NT2/D1 (cell line): ENCODE results near the gene ICAM4.
"Not testable (repeated sequence)": the region's sequence is repeated elsewhere in the genome, so short reads cannot be mapped to it uniquely, and the experiment has no call there.

ENCODE experiments used
- DNase-seq: peaks from one replicate; pipeline ENCODE4 v3.0.0-alpha.2; 2011; ENCODE audit warnings: low read depth, low spot score
- H3K27me3 ChIP-seq: 2 replicates; pipeline ENCODE4 v1.6.0; 2011; ENCODE audit warnings: mild to moderate bottlenecking; ENCODE audit not compliant: insufficient read length, insufficient read depth
- H3K36me3 ChIP-seq: 2 replicates; pipeline ENCODE4 v1.6.1; 2011; ENCODE audit warnings: mild to moderate bottlenecking, low read length, mixed read lengths; ENCODE audit not compliant: insufficient read depth, insufficient read length
- H3K4me1 ChIP-seq: 2 replicates; pipeline ENCODE4 v1.5.1; 2011; ENCODE audit not compliant: insufficient read depth, insufficient read length
- H3K4me3 ChIP-seq: 2 replicates; pipeline ENCODE4 v1.5.1; 2011; ENCODE audit warnings: low read depth; ENCODE audit not compliant: insufficient read length
- H3K9ac ChIP-seq: 2 replicates; pipeline ENCODE4 v1.6.0; 2011; ENCODE audit warnings: low read depth; ENCODE audit not compliant: insufficient read length
- H3K9me3 ChIP-seq: 2 replicates; pipeline ENCODE4 v1.5.1; 2011; ENCODE audit warnings: mild to moderate bottlenecking, low read length; ENCODE audit not compliant: insufficient read depth
- SUZ12 ChIP-seq: IDR thresholded peaks from 2 replicates; pipeline ENCODE4 v1.6.1; 2011; ENCODE audit not compliant: insufficient read length, insufficient read depth; ENCODE audit errors: extremely low read depth
- YY1 ChIP-seq: IDR thresholded peaks from 2 replicates; pipeline ENCODE4 v1.6.1; 2011; ENCODE audit not compliant: insufficient read length, insufficient read depth
- ZNF274 ChIP-seq: IDR thresholded peaks from 2 replicates; pipeline ENCODE4 v1.6.1; 2011; ENCODE audit warnings: mild to moderate bottlenecking, low read depth, low read length

ICAM4 gene

DNA sequence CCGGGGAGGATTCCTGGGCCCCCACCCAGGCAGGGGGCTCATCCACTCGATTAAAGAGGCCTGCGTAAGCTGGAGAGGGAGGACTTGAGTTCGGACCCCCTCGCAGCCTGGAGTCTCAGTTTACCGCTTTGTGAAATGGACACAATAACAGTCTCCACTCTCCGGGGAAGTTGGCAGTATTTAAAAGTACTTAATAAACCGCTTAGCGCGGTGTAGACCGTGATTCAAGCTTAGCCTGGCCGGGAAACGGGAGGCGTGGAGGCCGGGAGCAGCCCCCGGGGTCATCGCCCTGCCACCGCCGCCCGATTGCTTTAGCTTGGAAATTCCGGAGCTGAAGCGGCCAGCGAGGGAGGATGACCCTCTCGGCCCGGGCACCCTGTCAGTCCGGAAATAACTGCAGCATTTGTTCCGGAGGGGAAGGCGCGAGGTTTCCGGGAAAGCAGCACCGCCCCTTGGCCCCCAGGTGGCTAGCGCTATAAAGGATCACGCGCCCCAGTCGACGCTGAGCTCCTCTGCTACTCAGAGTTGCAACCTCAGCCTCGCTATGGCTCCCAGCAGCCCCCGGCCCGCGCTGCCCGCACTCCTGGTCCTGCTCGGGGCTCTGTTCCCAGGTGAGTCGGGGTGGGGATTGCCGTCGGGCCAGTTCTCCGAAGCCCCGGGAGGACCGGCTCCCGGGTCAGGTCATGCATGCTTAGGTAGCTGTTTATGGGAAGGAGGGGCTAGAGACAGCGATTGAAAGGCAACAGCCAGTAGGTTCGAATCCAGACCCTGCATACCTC is 15.9 kb upstream of the ICAM4 start, which contains the start of gene ICAM1:
Gene ICAM1, plus strand, starts transcription at position 505 of the 779 bp plus-strand sequence. Its CDS starts 40 bp downstream, at position 545.
- DNase-seq: no peak
- peaks cover 13% of the 10 kb centered on the region for H3K27me3 ChIP-seq
- peaks cover 6% of the 10 kb centered on the region for H3K36me3 ChIP-seq
- no peaks in the 10 kb centered on the region for H3K9me3 ChIP-seq
- peak within 1 kb of the TSS; percentile 62 for H3K9ac ChIP-seq
- peaks cover 11% of the 10 kb centered on the region for H3K4me1 ChIP-seq
- H3K4me3 ChIP-seq: peak within 1 kb of the TSS; percentile 41
- TF ChIP-seq SUZ12: no peak

DNA sequence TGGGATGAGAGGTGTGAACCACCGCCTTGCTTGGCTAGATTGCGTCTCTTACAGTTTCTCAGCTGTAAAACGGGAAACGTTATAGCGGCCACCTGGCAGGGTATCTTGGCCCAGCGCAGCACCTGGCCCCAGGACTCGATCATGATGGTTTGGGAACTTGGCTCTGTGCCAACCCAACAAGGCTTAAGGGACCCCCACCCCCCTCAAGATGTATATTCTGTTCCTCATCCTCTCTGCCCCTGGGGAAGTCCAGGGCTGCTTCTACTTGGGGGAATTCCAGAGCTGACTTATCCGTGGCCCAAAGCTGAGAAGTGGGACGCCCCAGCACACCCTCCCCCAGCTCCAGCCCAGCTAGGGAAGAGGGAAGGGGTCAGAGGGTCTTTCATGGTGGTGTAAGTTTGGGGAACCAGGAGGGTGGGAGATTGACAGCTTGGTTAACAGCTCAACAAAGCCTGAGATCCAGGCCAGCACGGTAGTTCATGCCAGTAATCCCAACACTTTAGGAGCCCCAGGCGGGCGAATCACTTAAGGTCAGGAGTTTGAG is 15.1 kb upstream of the ICAM4 start:
- H3K9ac ChIP-seq: peak overlapping the region; percentile 62
- no peak for DNase-seq
- H3K4me3 ChIP-seq: peak overlapping the region; percentile 41

GRCh38 chr19:10274589-10274988 is 12.2 kb upstream of the ICAM4 start:
- TF ChIP-seq ZNF274: no peak
- TF ChIP-seq SUZ12: no peak
- no peak for TF ChIP-seq YY1
- peaks cover 8% of the 10 kb centered on the region for H3K4me1 ChIP-seq
- no peak overlapping the region for H3K9ac ChIP-seq
- peaks cover 11% of the 10 kb centered on the region for H3K27me3 ChIP-seq
- no peak overlapping the region for H3K4me3 ChIP-seq
- no peak for DNase-seq
- H3K9me3 ChIP-seq: no peaks in the 10 kb centered on the region
- peaks cover 6% of the 10 kb centered on the region for H3K36me3 ChIP-seq

More for the DNA sequence above, 15.1 kb upstream of the ICAM4 start:
- Histone ChIP-seq H3K4me1 (peaks cover 11% of the 10 kb centered on the region), H3K9me3 (no peaks in the 10 kb centered on the region), H3K36me3 (peaks cover 6% of the 10 kb centered on the region), H3K27me3 (peaks cover 13% of the 10 kb centered on the region)
- no peak for TF ChIP-seq YY1
- TF ChIP-seq ZNF274: no peak
- no peak for TF ChIP-seq SUZ12

DNA sequence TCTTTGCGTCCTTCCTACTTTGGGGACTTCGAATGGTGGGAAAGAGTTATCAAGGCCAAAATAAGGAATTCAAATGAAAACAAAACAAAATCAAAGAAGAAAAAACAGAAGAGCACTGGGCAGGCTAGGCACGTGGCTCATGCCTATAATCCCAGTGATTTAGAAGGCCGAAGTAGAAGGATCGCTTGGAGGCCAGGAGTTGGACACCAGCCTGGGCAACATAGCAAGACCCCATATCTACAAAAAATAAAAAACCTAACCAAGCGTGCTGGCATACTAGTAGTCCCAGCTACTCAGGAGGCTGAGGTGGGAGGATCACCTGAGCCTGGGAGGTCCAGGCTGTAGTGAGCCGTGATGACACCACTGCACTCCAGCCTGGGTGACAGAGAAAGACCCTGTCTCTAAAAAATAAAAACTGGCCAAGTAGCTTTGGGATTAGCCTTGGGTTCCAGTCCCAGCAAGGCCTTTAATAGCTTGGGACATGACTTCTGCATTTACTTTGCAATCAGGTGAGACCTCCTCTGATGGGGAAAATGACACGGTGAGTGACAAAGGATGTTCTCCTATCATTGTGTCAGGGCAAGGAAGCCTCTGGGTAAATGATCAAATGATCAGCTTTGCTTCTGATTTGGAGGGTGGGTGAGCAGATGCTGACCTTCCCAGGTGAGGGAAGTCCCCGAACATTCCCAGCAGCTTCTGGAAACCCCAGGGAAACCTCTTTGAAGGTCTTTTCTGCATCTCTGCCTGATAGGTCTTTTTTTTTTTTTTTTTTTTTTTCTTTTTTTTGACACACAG is 8.8 kb upstream of the ICAM4 start:
- H3K9ac ChIP-seq: no peak overlapping the region
- TF ChIP-seq SUZ12 (no peak), ZNF274 (no peak), YY1 (no peak)
- H3K36me3 ChIP-seq: peaks cover 6% of the 10 kb centered on the region

DNA sequence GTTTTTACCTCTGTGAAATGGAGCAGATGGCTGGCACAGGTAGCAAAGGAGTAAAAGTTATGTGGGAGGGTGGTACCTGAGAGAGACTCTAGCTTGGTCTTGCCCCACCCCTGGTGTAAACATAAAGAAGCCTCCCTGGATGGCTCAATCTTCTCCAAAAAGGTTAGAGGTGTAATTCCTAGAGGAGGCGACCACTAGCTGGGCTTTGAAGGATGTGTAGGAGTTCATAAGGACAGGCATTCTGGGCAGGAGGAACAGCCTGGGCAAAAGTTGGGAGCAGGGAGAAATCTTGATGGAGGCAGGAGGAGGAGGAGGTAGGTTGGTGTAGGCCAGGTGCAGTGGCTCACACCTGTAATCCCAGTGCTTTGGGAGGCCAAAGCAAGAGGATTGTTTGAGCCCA is 7.8 kb upstream of the ICAM4 start:
- H3K9me3 ChIP-seq: no peaks in the 10 kb centered on the region
- TF ChIP-seq YY1 (no peak), ZNF274 (no peak), SUZ12 (no peak)
- H3K4me3 ChIP-seq: no peak overlapping the region
- peaks cover 7% of the 10 kb centered on the region for H3K4me1 ChIP-seq
- H3K27me3 ChIP-seq: no peaks in the 10 kb centered on the region
- H3K9ac ChIP-seq: no peak overlapping the region
- DNase-seq: no peak
- H3K36me3 ChIP-seq: peaks cover 13% of the 10 kb centered on the region

More for the DNA sequence above, 8.8 kb upstream of the ICAM4 start:
- Histone ChIP-seq H3K27me3 (no peaks in the 10 kb centered on the region), H3K4me1 (no peaks in the 10 kb centered on the region), H3K4me3 (no peak overlapping the region), H3K9me3 (no peaks in the 10 kb centered on the region)
- no peak for DNase-seq

DNA sequence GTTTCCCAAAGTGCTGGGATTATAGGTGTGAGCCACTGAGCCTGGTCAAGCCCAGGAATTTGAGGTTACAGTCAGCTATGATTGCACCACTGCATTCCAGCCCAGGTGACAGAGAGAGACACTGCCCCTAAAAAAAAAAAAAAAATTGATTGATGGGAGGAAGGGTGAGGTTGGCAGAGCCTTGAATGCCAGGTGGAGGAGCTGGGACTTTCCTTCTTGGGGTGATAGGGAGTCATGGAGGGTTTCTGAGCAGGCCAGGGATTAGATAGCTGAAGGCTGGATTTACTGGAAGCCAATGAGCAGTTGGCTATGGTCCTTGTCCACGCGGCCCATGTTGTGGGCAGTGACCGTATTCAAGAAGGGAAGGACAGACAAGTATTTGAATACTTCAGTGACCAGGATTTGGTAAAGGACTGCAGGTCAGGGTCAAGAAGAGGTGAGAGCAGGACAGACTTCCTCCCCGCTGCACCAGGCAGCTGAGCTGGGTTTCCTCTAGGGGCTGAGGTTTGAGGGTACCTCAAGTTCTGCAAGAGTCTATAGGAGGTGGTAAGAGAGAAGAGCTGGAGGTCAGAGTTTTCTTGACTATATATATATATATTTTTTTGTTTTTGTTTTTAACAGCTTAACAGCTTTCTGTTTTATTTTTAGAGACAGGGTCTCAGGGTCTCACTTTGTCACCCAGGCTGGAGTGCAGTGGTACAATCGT is 6.9 kb upstream of the ICAM4 start:
- Histone ChIP-seq H3K9me3 (no peaks in the 10 kb centered on the region), H3K36me3 (peaks cover 18% of the 10 kb centered on the region), H3K4me3 (no peak overlapping the region), H3K27me3 (no peaks in the 10 kb centered on the region), H3K9ac (no peak overlapping the region), H3K4me1 (peaks cover 7% of the 10 kb centered on the region)
- DNase-seq: no peak
- TF ChIP-seq YY1 (no peak), ZNF274 (no peak), SUZ12 (no peak)

DNA sequence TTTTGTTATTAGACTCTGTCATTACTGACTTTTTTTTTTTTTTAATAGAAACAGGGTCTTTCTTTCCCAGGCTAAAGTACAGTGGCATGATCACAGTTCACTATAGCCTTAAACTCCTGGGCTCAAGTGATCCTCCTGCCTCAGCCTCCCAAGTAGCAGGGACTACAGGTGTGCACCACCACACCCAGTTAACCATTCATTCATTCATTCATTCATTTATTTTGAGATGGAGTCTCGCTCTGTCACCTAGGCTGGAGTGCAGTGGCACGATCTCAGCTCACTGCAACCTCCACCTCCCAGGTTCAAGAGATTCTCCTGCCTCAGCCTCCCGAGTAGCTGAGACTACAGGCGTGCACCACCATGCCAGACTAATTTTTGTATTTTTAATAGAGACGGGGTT is 4.7 kb upstream of the ICAM4 start:
- peaks cover 11% of the 10 kb centered on the region for H3K4me1 ChIP-seq
- peaks cover 28% of the 10 kb centered on the region for H3K36me3 ChIP-seq
- not testable (repeated sequence) for H3K4me3 ChIP-seq, DNase-seq, H3K9ac ChIP-seq, H3K27me3 ChIP-seq, H3K9me3 ChIP-seq
